H1 (cell line): Measurements from ENCODE around the gene SLC44A5. TPM values are rescaled to one million over a fixed set of nuclear protein-coding genes. Genes with fewer than 3 reads are reported as not detected.

Experiments
- CTCF ChIA-PET: fragments of 300-600 bp; sonication (Branson Sonifier 250); formaldehyde crosslinking; loops from one replicate; lab custom pipeline; 2021; ENCODE audit not compliant: partially characterized antibody; lab: Charles Lee
- POLR2A ChIA-PET: fragments of 300-600 bp; sonication (Branson Sonifier 250); formaldehyde crosslinking; loops from one replicate; lab custom pipeline; 2021; ENCODE audit warnings: inconsistent platforms; ENCODE audit not compliant: partially characterized antibody; lab: Charles Lee
- DNase-seq, 2 experiments: peaks; one replicate each; pipeline versions ENCODE4 v3.0.0 to v3.0.0-alpha.2; 2010 to 2022; ENCODE audit warnings: low spot score in 2 of 2, low read depth in 1 of 2, mixed read lengths in 1 of 2
- FAIRE-seq: peaks from 2 replicates; lab custom pipeline; 2011; peaks lifted over from hg19 to GRCh38; lab: Jason Lieb, UNC
- H2AFZ ChIP-seq: 2 replicates; pipeline ENCODE4 v1.8.1; 2012; ENCODE audit warnings: low read length, inconsistent platforms
- H2AK5ac ChIP-seq: 2 replicates; pipeline ENCODE4 v1.6.1; 2013; ENCODE audit warnings: low read depth, low read length
- H2BK120ac ChIP-seq: replicated peaks from 2 replicates; pipeline ENCODE3; 2013; ENCODE audit warnings: low read depth, low read length, inconsistent platforms
- H2BK12ac ChIP-seq: 2 replicates; pipeline ENCODE4 v1.6.1; 2013; ENCODE audit warnings: low read depth, low read length
- H2BK15ac ChIP-seq: 2 replicates; pipeline ENCODE4 v1.6.1; 2013; ENCODE audit warnings: low read length
- H2BK20ac ChIP-seq: 2 replicates; pipeline ENCODE4 v1.6.1; 2013; ENCODE audit warnings: low read length
- H2BK5ac ChIP-seq: 2 replicates; pipeline ENCODE4 v1.6.1; 2013; ENCODE audit warnings: low read depth, low read length
- H3K14ac ChIP-seq: 2 replicates; pipeline ENCODE4 v1.6.1; 2013; ENCODE audit warnings: inconsistent platforms; ENCODE audit not compliant: insufficient read length
- H3K18ac ChIP-seq: 2 replicates; pipeline ENCODE4 v1.6.1; 2013; ENCODE audit warnings: low read length; ENCODE audit errors: extremely low read depth
- H3K23ac ChIP-seq: 2 replicates; pipeline ENCODE4 v1.6.1; 2013; ENCODE audit warnings: inconsistent platforms; ENCODE audit not compliant: insufficient read length
- H3K23me2 ChIP-seq: 2 replicates; pipeline ENCODE4 v1.6.1; 2013; ENCODE audit warnings: low read depth, low read length
- H3K27ac ChIP-seq: 2 replicates; pipeline ENCODE4 v1.6.1; 2011; ENCODE audit warnings: low read depth, low read length, inconsistent platforms
- H3K27me3 ChIP-seq, 4 experiments: replicated peaks in 1 of 4; 1 replicate in 1 of 4; 2 replicates in 3 of 4; pipeline versions ENCODE4 v1.6.1 to v1.8.1; 2011 to 2013; ENCODE audit warnings: low read length in 3 of 4, mild to moderate bottlenecking in 3 of 4, inconsistent platforms in 2 of 4, mixed read lengths in 2 of 4, moderate library complexity in 1 of 4; ENCODE audit not compliant: control insufficient read depth in 3 of 4, insufficient read depth in 3 of 4; ENCODE audit errors: extremely low read depth in 1 of 4
- H3K36me3 ChIP-seq, 4 experiments: 2 replicates each; pipeline versions ENCODE4 v1.6.1 to v1.8.1; 2011 to 2013; ENCODE audit warnings: mild to moderate bottlenecking in 4 of 4, low read length in 3 of 4, moderate library complexity in 2 of 4, control low read depth in 1 of 4, inconsistent platforms in 1 of 4; ENCODE audit not compliant: insufficient read depth in 4 of 4, control insufficient read depth in 2 of 4
- H3K4ac ChIP-seq: replicated peaks from 2 replicates; pipeline ENCODE3; 2013; ENCODE audit warnings: low read length, low read depth, mixed read lengths, inconsistent platforms; ENCODE audit not compliant: insufficient read length
- H3K4me1 ChIP-seq, 4 experiments: replicated peaks in 1 of 4; 1 replicate in 1 of 4; 2 replicates in 3 of 4; pipeline versions ENCODE4 v1.6.1 to v1.8.1; 2011 to 2013; ENCODE audit warnings: low read length in 3 of 4, inconsistent platforms in 2 of 4, mixed read lengths in 1 of 4; ENCODE audit not compliant: insufficient read depth in 4 of 4, control insufficient read depth in 3 of 4
- H3K4me2 ChIP-seq, 2 experiments: 2 replicates each; pipeline versions ENCODE4 v1.6.1 to v1.8.1; 2011 to 2013; ENCODE audit warnings: low read depth in 2 of 2, low read length in 2 of 2, control low read depth in 1 of 2, inconsistent platforms in 1 of 2, mild to moderate bottlenecking in 1 of 2; ENCODE audit not compliant: insufficient read depth in 1 of 2
- H3K4me3 ChIP-seq, 4 experiments: fragments of 200-600, 300-600 bp in 1 of 4; sonication (generic), shearing (Covaris generic), sonication (Bioruptor Twin) in 1 of 4; 2 replicates each; pipeline versions ENCODE4 v1.5.1 to v1.8.1; 2011 to 2016; ENCODE audit warnings: low read length in 4 of 4, low read depth in 3 of 4, control low read depth in 2 of 4, inconsistent platforms in 2 of 4, mild to moderate bottlenecking in 2 of 4, mixed read lengths in 1 of 4, moderate library complexity in 1 of 4; ENCODE audit not compliant: insufficient read depth in 2 of 4; ENCODE audit errors: extremely low read depth in 1 of 4
- H3K56ac ChIP-seq: replicated peaks from 2 replicates; pipeline ENCODE3; 2013; ENCODE audit warnings: low read depth, mild to moderate bottlenecking, mixed read lengths, low read length, inconsistent platforms; ENCODE audit not compliant: insufficient read length
- H3K79me1 ChIP-seq: 2 replicates; pipeline ENCODE4 v1.6.1; 2013; ENCODE audit warnings: low read depth, low read length, control low read depth
- H3K79me2 ChIP-seq, 2 experiments: 2 replicates each; pipeline versions ENCODE4 v1.6.1 to v1.8.1; 2012 to 2013; ENCODE audit warnings: low read length in 2 of 2, mild to moderate bottlenecking in 2 of 2, inconsistent platforms in 1 of 2; ENCODE audit not compliant: insufficient read depth in 2 of 2, control insufficient read depth in 1 of 2
- H3K9ac ChIP-seq, 4 experiments: replicated peaks in 1 of 4; 1 replicate in 1 of 4; 2 replicates in 3 of 4; pipeline versions ENCODE4 v1.6.1 to v1.8.1; 2011 to 2013; ENCODE audit warnings: low read depth in 3 of 4, low read length in 3 of 4, control low read depth in 2 of 4, mild to moderate bottlenecking in 2 of 4, moderate library complexity in 2 of 4, inconsistent platforms in 1 of 4; ENCODE audit errors: extremely low read depth in 1 of 4
- H3K9me3 ChIP-seq, 2 experiments: 2 replicates each; pipeline versions ENCODE4 v1.6.1 to v1.8.1; 2012 to 2013; ENCODE audit warnings: mild to moderate bottlenecking in 2 of 2, moderate library complexity in 2 of 2, control low read depth in 1 of 2, inconsistent platforms in 1 of 2, low read depth in 1 of 2, low read length in 1 of 2, mixed read lengths in 1 of 2; ENCODE audit not compliant: insufficient read depth in 2 of 2
- H4K20me1 ChIP-seq, 2 experiments: replicated peaks in 1 of 2; 2 replicates each; pipeline versions ENCODE3 to v1.8.1; 2011 to 2013; ENCODE audit warnings: inconsistent platforms in 2 of 2, low read length in 2 of 2, mild to moderate bottlenecking in 1 of 2; ENCODE audit not compliant: insufficient read depth in 2 of 2, control insufficient read depth in 1 of 2
- H4K5ac ChIP-seq: 2 replicates; pipeline ENCODE4 v1.6.1; 2013; ENCODE audit warnings: low read length, low read depth, mixed read lengths, inconsistent platforms; ENCODE audit not compliant: insufficient read length
- H4K8ac ChIP-seq: 2 replicates; pipeline ENCODE4 v1.8.0; 2013; ENCODE audit warnings: mild to moderate bottlenecking, moderate library complexity, low read length, inconsistent platforms; ENCODE audit not compliant: insufficient read depth; ENCODE audit errors: extremely low read depth
- H4K91ac ChIP-seq: replicated peaks from 2 replicates; pipeline ENCODE3; 2013; ENCODE audit warnings: low read length, mixed read lengths, inconsistent platforms; ENCODE audit not compliant: insufficient read length
- BACH1 ChIP-seq: IDR thresholded peaks from 2 replicates; pipeline ENCODE4 v1.6.1; 2012; ENCODE audit warnings: low read length, improper control_type of control experiment
- BCL11A ChIP-seq, 2 experiments: IDR thresholded peaks; one replicate each; pipeline ENCODE4 v1.6.1; 2011; ENCODE audit warnings: low read depth in 2 of 2, low read length in 2 of 2, mild to moderate bottlenecking in 2 of 2
- BRCA1 ChIP-seq: IDR thresholded peaks from 2 replicates; pipeline ENCODE4 v1.6.1; 2012; ENCODE audit warnings: low read depth, low read length, improper control_type of control experiment
- CREB1 ChIP-seq: IDR thresholded peaks from 2 replicates; pipeline ENCODE4 v1.6.1; 2012; ENCODE audit warnings: inconsistent platforms
- HDAC2 ChIP-seq, 2 experiments: fragments of 300-600 bp in 1 of 2; sonication (generic) in 1 of 2; IDR thresholded peaks; 2 replicates each; pipeline ENCODE4 v1.6.1; 2011 to 2012; ENCODE audit warnings: low read depth in 2 of 2, low read length in 2 of 2, mild to moderate bottlenecking in 2 of 2, moderate library complexity in 2 of 2, borderline replicate concordance in 1 of 2, inconsistent platforms in 1 of 2
- NANOG ChIP-seq: IDR thresholded peaks from 2 replicates; pipeline ENCODE4 v1.6.1; 2011; ENCODE audit warnings: low read length, low read depth, mild to moderate bottlenecking, inconsistent platforms; ENCODE audit not compliant: insufficient read depth, poor library complexity, severe bottlenecking
- POLR2A ChIP-seq, 2 experiments: IDR thresholded peaks; 1 replicate in 1 of 2; 2 replicates in 1 of 2; pipeline ENCODE4 v1.6.1; 2011; ENCODE audit warnings: low read depth in 2 of 2, low read length in 2 of 2, mild to moderate bottlenecking in 2 of 2; ENCODE audit errors: control extremely low read depth in 1 of 2
- WGBS, 2 experiments: shearing (Covaris generic) in 1 of 2; methylation state at CpG; one replicate each; pipeline versions ENCODE4 v1.1.6 to v1.1.7; 2013 to 2015; ENCODE audit warnings: low lambda C conversion rate in 2 of 2, mixed read lengths in 2 of 2, inconsistent platforms in 1 of 2, low coverage in 1 of 2, missing lambda C conversion rate in 1 of 2; ENCODE audit not compliant: insufficient replicate concordance in 2 of 2, insufficient coverage in 1 of 2, insufficient read length in 1 of 2; ENCODE audit errors: extremely low coverage in 1 of 2, missing lambda C conversion rate in 1 of 2; 5-methylcytosine and 5-hydroxymethylcytosine counted together
- polyA plus RNA-seq, 7 experiments: library from polyadenylated mRNA; depleted of rRNA in 3 of 7; stranded (reverse) in 5 of 7; unstranded in 2 of 7; fragments of >200 nt in 5 of 7; fragments of 200-250 nt in 2 of 7; gene quantifications; 1 replicate in 5 of 7; 2 replicates in 1 of 7; 4 replicates in 1 of 7; pipeline versions ENCODE4 v1.2.1 to v1.2.3, GENCODE V29; 2011 to 2013; ENCODE audit warnings: missing spikeins in 2 of 7, mixed read lengths in 2 of 7
- total RNA-seq: library from RNA; stranded (reverse); fragmentation: NEBNext Ultra II Directional; extraction: Animal tissue kit (Norgen Biotek cat#: 25700); gene quantifications from 2 replicates; pipeline ENCODE4 v1.2.1, GENCODE V29; 2021
- TF ChIP-seq, protein P1 (sequence below): IDR thresholded peaks from 2 replicates; pipeline ENCODE4 v1.6.1; 2012; ENCODE audit warnings: inconsistent platforms

Gene SLC44A5
- total and polyA plus RNA-seq, 2 of the 8 experiments (the other 6 are each of a cell fraction or from before 2014, with no cell fraction given), result 1.8 to 3.3 TPM

DNA sequence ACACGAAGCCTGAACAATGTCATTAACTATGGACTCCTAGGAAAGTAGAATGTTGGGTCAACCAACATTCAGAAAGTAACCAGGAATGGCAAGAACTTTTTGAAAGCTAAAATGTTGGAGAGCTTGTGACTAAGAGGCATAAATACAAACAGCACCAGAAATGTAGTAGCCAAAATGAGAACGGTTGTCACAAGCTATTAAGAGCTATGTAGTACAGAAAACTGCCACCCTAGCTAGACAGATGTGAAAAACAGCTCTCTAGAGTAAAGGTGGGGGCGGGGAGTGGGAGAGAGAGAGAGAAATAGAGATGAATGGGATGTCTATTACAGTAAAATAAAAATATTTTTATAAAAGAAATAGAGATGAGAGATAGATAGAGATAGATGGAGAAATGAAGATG, 35.1 kb downstream of the SLC44A5 start:
- TF ChIP-seq BRCA1 (no peak), HDAC2 (IDR thresholded peaks at IDR 0.05; ENCODE audit: borderline replicate concordance in 1 of 2, low read depth in 2 of 2, low read length in 2 of 2) (no peak), BACH1 (no peak), CREB1 (no peak), BCL11A (IDR thresholded peaks at IDR 0.05; ENCODE audit: low read depth in 2 of 2, low read length in 2 of 2) (no peak), POLR2A (IDR thresholded peaks at IDR 0.05; ENCODE audit: control extremely low read depth in 1 of 2, low read depth in 2 of 2, low read length in 2 of 2) (no peak), NANOG (no peak)
- TF ChIP-seq, protein P1, sequence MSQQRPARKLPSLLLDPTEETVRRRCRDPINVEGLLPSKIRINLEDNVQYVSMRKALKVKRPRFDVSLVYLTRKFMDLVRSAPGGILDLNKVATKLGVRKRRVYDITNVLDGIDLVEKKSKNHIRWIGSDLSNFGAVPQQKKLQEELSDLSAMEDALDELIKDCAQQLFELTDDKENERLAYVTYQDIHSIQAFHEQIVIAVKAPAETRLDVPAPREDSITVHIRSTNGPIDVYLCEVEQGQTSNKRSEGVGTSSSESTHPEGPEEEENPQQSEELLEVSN, result no peak
- TF ChIP-seq, all 59 proteins: peak for 0
- WGBS, 2 experiments, result 89 to 100% methylated on average over 1 to 3 of the region's 3 CpGs
- Histone ChIP-seq H3K9me3 (no peaks in the 10 kb centered on the region), H4K8ac (no peak overlapping the region), H3K14ac (no peak overlapping the region), H3K36me3 (no peaks in the 10 kb centered on the region), H3K18ac (no peak overlapping the region), H2BK5ac (no peak overlapping the region), H3K56ac (no peak overlapping the region), H2BK12ac (no peak overlapping the region), H4K5ac (no peak overlapping the region), H3K4me3 (no peak overlapping the region), H3K27ac (no peak overlapping the region), H4K91ac (no peak overlapping the region), H3K79me1 (no peaks in the 10 kb centered on the region), H3K27me3 (no peaks in the 10 kb centered on the region), H3K4ac (no peak overlapping the region), H2BK120ac (no peak overlapping the region), H3K9ac (no peak overlapping the region), H2AK5ac (no peak overlapping the region), H2BK15ac (no peak overlapping the region), H3K4me2 (no peak overlapping the region), H2AFZ (no peak overlapping the region), H3K23ac (no peak overlapping the region), H3K4me1 (no peaks in the 10 kb centered on the region), H4K20me1 (no peaks in the 10 kb centered on the region), H2BK20ac (no peak overlapping the region), H3K23me2 (no peaks in the 10 kb centered on the region), H3K79me2 (no peaks in the 10 kb centered on the region)
- POLR2A ChIA-PET, result no interaction called here
- FAIRE-seq, result no peak
- no peak for DNase-seq
- CTCF ChIA-PET, result interaction anchor here (1.4 kb wide), 1 partner anchor 13 kb away, joined by 3 read pairs; no protein-coding TSS in a partner anchor
